ENCODE measurements around the gene MEIS2. TPM values are rescaled to one million over a fixed set of nuclear protein-coding genes. Genes with fewer than 3 reads are reported as not detected.

Gene MEIS2
- polyA plus RNA-seq, 1 donor from 2014 or later, result 825 TPM

- no peak overlapping the region for H2AFZ ChIP-seq (ENCODE audit: low read depth, low read length)
- no peaks in the 10 kb centered on the region for H3K9me2 ChIP-seq (ENCODE audit: insufficient read depth, low read length)
- peaks cover 91% of the 10 kb centered on the region for H3K79me2 ChIP-seq (replicated peaks; ENCODE audit: insufficient read depth, low read length)
- H4K20me1 ChIP-seq (ENCODE audit: insufficient read depth), result peaks cover 76% of the 10 kb centered on the region
- H3F3A ChIP-seq (ENCODE audit: insufficient read depth, low read length, poor library complexity, severe bottlenecking), result peaks cover 7% of the 10 kb centered on the region
- H3K9ac ChIP-seq (ENCODE audit: low read length), result no peak overlapping the region
- no peak overlapping the region for H3K4me2 ChIP-seq (ENCODE audit: low read length)
- H3K36me3 ChIP-seq (ENCODE audit: insufficient read depth, low read length), result peaks cover 21% of the 10 kb centered on the region
- H3K9me3 ChIP-seq (ENCODE audit: low read length), result no peaks in the 10 kb centered on the region
- H3K27ac ChIP-seq (ENCODE audit: low read length), result no peak overlapping the region
- TF ChIP-seq REST (IDR thresholded peaks at IDR 0.05; ENCODE audit: borderline replicate concordance) (no peak), SMC3 (conservative IDR thresholded peaks at IDR 0.05; ENCODE audit: poor library complexity) (no peak), POLR2AphosphoS5 (IDR thresholded peaks at IDR 0.05) (peak; percentile 44), RAD21 (conservative IDR thresholded peaks at IDR 0.05) (no peak), MXI1 (conservative IDR thresholded peaks at IDR 0.05; ENCODE audit: poor library complexity, severe bottlenecking) (no peak)
- no peaks in the 10 kb centered on the region for H3K27me3 ChIP-seq (ENCODE audit: insufficient read depth, low read depth, low read length)
- H3K4me3 ChIP-seq (ENCODE audit: low read length), result no peak overlapping the region
Observed at GRCh38 chr15:37002041-37002672, 98.2 kb downstream of the MEIS2 start.

DNA sequence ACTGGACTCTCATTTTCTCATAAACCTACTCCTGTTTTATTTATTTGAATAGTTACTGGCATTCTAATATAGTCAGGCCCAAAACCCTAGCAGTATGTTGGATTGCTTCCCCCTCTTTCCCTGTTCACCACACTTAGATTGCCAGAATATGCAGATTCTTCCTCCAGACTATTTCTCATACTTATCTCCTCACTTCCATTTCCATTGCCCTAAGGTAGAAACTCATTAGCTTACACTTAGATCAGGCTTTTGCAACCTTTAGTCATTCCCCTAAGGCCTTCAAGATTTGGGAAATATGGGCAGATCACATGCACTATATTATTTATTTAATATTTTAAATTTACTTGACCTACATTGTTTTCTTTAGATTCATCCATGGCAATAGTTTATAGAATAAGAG lies 98.9 kb downstream of the MEIS2 start:
- no peak overlapping the region for H3K4me3 ChIP-seq (ENCODE audit: low read length)
- H3K79me2 ChIP-seq (replicated peaks; ENCODE audit: insufficient read depth, low read length), result peaks cover 91% of the 10 kb centered on the region
- no peak overlapping the region for H2AFZ ChIP-seq (ENCODE audit: low read depth, low read length)
- H3K9ac ChIP-seq (ENCODE audit: low read length), result no peak overlapping the region
- H3K9me3 ChIP-seq (ENCODE audit: low read length), result no peaks in the 10 kb centered on the region
- peaks cover 22% of the 10 kb centered on the region for H3K36me3 ChIP-seq (ENCODE audit: insufficient read depth, low read length)
- peaks cover 73% of the 10 kb centered on the region for H4K20me1 ChIP-seq (ENCODE audit: insufficient read depth)
- TF ChIP-seq, protein P1, sequence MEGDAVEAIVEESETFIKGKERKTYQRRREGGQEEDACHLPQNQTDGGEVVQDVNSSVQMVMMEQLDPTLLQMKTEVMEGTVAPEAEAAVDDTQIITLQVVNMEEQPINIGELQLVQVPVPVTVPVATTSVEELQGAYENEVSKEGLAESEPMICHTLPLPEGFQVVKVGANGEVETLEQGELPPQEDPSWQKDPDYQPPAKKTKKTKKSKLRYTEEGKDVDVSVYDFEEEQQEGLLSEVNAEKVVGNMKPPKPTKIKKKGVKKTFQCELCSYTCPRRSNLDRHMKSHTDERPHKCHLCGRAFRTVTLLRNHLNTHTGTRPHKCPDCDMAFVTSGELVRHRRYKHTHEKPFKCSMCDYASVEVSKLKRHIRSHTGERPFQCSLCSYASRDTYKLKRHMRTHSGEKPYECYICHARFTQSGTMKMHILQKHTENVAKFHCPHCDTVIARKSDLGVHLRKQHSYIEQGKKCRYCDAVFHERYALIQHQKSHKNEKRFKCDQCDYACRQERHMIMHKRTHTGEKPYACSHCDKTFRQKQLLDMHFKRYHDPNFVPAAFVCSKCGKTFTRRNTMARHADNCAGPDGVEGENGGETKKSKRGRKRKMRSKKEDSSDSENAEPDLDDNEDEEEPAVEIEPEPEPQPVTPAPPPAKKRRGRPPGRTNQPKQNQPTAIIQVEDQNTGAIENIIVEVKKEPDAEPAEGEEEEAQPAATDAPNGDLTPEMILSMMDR (IDR thresholded peaks at IDR 0.05; ENCODE audit: poor library complexity, severe bottlenecking), result no peak
- no peak for TF ChIP-seq POLR2AphosphoS5 (IDR thresholded peaks at IDR 0.05)
- TF ChIP-seq SMC3 (conservative IDR thresholded peaks at IDR 0.05; ENCODE audit: poor library complexity), result no peak
- no peak for TF ChIP-seq TAF1 (IDR thresholded peaks at IDR 0.05; ENCODE audit: low read depth)
- no peak for TF ChIP-seq RAD21 (conservative IDR thresholded peaks at IDR 0.05)
- TF ChIP-seq EP300 (conservative IDR thresholded peaks at IDR 0.05; ENCODE audit: poor library complexity, severe bottlenecking), result no peak
- TF ChIP-seq EZH2 (IDR thresholded peaks at IDR 0.05; ENCODE audit: borderline replicate concordance, insufficient read depth, low read length, poor library complexity, severe bottlenecking), result no peak
- no peak for TF ChIP-seq MXI1 (conservative IDR thresholded peaks at IDR 0.05; ENCODE audit: poor library complexity, severe bottlenecking)
- no peak overlapping the region for H3K27ac ChIP-seq (ENCODE audit: low read length)
- no peaks in the 10 kb centered on the region for H3K9me2 ChIP-seq (ENCODE audit: insufficient read depth, low read length)
- no peaks in the 10 kb centered on the region for H3K27me3 ChIP-seq (ENCODE audit: insufficient read depth, low read depth, low read length)
- H3K4me2 ChIP-seq (ENCODE audit: low read length), result no peak overlapping the region
- peaks cover 7% of the 10 kb centered on the region for H3F3A ChIP-seq (ENCODE audit: insufficient read depth, low read length, poor library complexity, severe bottlenecking)
